ENCODE data around the gene PHF24.

Gene PHF24

GRCh38 chr9:34971146-34971811 is 13.2 kb downstream of the PHF24 start:
- DNase-seq (ENCODE audit: insufficient read length, low spot score) (no peak), FAIRE-seq (no peak)
- TF ChIP-seq, protein P1, sequence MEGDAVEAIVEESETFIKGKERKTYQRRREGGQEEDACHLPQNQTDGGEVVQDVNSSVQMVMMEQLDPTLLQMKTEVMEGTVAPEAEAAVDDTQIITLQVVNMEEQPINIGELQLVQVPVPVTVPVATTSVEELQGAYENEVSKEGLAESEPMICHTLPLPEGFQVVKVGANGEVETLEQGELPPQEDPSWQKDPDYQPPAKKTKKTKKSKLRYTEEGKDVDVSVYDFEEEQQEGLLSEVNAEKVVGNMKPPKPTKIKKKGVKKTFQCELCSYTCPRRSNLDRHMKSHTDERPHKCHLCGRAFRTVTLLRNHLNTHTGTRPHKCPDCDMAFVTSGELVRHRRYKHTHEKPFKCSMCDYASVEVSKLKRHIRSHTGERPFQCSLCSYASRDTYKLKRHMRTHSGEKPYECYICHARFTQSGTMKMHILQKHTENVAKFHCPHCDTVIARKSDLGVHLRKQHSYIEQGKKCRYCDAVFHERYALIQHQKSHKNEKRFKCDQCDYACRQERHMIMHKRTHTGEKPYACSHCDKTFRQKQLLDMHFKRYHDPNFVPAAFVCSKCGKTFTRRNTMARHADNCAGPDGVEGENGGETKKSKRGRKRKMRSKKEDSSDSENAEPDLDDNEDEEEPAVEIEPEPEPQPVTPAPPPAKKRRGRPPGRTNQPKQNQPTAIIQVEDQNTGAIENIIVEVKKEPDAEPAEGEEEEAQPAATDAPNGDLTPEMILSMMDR (IDR thresholded peaks at IDR 0.05; ENCODE audit: insufficient read depth, missing control alignments) = no peak

GRCh38 chr9:34974664-34975063 is 16.6 kb downstream of the PHF24 start:
- no peak for DNase-seq (ENCODE audit: insufficient read length, low spot score)
- TF ChIP-seq, protein P1 (IDR thresholded peaks at IDR 0.05; ENCODE audit: insufficient read depth, missing control alignments) = no peak
- FAIRE-seq = no peak

DNA sequence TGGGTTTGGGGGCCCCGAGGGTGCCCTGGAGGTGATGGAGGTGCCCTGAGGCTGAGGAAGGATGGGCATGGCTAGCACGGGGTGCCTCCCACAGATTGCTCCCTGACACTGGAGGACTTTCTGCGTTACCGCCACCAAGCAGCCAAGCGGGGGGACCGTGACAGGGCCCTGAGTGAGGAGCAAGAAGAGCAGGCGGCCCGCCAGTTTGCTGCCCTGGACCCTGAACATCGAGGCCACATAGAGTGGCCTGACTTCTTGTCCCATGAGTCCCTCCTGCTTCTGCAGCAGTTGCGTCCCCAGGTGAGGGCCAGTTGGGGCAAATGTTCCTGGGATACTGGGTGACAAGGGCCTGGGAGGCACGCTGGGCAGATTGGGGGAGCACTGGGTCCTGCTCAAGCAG is 18.4 kb downstream of the PHF24 start:
- FAIRE-seq (no peak), DNase-seq (ENCODE audit: insufficient read length, low spot score) (no peak)
- TF ChIP-seq, protein P1 (IDR thresholded peaks at IDR 0.05; ENCODE audit: insufficient read depth, missing control alignments) = no peak

DNA sequence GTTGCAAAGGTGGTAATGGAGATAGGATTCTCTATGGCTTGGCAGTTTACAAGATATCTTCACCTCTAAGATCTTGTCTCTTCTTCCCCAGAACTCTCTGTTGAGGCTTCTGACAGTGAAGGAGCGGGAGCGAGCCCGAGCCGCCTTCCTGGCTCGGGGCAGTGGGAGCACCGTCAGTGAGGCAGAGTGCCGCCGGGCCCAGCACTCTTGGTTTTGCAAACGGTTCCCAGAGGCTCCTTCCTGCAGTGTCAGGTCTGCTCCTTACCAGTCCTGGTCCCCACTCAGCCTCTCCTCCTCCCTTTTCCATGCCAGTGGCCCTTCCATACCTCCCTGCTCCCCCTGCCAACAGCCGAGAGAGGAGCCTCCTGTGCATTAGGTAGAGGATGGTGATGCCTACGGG is 18.9 kb downstream of the PHF24 start:
- TF ChIP-seq, protein P1 (IDR thresholded peaks at IDR 0.05; ENCODE audit: insufficient read depth, missing control alignments) = no peak
- FAIRE-seq (no peak), DNase-seq (ENCODE audit: insufficient read length, low spot score) (no peak)

DNA sequence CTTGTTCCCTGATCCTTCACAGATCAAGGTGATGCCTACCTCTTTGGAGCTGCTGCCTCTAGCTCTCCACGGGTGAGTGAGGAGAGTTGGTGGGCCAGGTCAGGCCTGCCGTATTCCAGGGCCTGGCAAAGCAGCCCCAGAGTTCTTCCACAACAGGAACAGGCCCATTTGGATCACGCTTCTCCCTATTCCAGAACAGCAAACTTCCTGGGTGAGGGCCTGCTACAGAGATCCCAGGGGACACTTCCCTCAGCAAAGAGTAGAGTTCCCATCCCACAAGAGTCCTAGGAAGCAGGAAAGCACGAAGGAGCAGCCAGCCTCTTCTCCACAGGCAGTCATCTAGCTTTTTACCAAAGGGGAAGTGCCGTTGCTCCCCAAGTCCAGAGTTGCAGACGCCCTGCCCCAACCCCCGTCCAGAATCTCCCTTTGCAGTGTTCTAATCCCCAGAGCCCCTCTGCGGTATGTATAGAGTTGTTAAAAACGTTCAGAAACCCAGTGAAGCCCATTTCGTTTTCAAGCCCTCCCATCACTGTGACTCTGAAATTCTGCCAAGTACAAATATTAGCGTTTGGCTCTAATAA is 22.2 kb downstream of the PHF24 start:
- TF ChIP-seq, protein P1 (IDR thresholded peaks at IDR 0.05; ENCODE audit: insufficient read depth, missing control alignments) = no peak

DNA sequence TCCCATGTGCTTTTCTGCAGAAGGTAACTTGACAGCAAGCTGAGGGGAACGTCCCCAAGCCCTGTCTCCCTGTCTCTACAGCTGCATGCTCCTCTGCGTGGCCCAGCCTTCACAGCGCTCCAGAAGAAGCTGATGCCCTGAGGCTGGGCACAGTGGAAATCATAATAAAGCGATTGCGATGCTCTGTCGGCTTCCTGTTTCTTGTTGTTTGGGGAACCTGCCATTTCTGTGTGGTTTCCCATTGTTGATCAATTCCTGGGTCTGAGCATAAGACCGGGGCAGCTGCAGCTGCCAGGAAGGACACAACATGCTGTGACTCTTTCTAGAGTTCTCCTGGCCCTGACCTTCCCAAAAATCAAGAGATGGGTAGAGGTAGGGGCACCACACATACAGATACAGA is 24.3 kb downstream of the PHF24 start:
- FAIRE-seq (no peak), DNase-seq (ENCODE audit: insufficient read length, low spot score) (no peak)
- TF ChIP-seq, protein P1 (IDR thresholded peaks at IDR 0.05; ENCODE audit: insufficient read depth, missing control alignments) = no peak

More for the DNA sequence above, 22.2 kb downstream of the PHF24 start:
- DNase-seq (ENCODE audit: insufficient read length, low spot score) = no peak
- FAIRE-seq = no peak

DNA sequence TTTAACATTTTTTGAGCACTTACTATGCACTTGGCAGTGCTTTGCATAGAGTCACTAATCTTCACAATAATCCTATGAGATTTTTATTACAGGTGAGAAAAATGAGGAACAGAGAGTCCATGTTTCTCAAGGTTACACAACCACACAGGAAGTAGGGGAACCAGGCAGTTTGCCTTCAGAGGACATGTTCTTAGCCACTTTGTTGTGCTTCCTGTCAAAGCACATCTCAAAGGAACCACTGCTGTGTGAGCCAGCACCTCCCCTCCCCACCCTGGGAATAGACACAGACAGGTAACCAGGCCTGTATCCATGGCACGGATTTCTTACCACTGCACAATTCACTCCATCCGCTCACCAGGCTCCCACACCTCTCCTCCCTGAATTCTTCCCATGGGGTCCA is 25.1 kb downstream of the PHF24 start:
- no peak for FAIRE-seq
- TF ChIP-seq, protein P1 (IDR thresholded peaks at IDR 0.05; ENCODE audit: insufficient read depth, missing control alignments) = no peak
- DNase-seq (ENCODE audit: insufficient read length, low spot score) = no peak
